ENCODE results near the gene KCNK10.

KCNK10 gene

GRCh38 chr14:88204221-88204620 lies 118.8 kb downstream of the KCNK10 start:
- no peak for DNase-seq (ENCODE audit: low read depth, low spot score)
- no peak for TF ChIP-seq CTCF (IDR thresholded peaks at IDR 0.05; ENCODE audit: insufficient read depth, low read length, missing control alignments)
- POLR2A ChIA-PET, result no interaction called here
- CTCF ChIA-PET, result no interaction called here
- no peak overlapping the region for H3K4me3 ChIP-seq (ENCODE audit: low read depth, low read length)

GRCh38 chr14:88203291-88203690 lies 119.8 kb downstream of the KCNK10 start:
- H3K4me3 ChIP-seq (ENCODE audit: low read depth, low read length), result no peak overlapping the region
- DNase-seq (ENCODE audit: low read depth, low spot score), result no peak
- TF ChIP-seq CTCF (IDR thresholded peaks at IDR 0.05; ENCODE audit: insufficient read depth, low read length, missing control alignments), result no peak
- CTCF ChIA-PET, result interaction anchor here (0.6 kb wide), 1 partner anchor 14 kb away, joined by 3 read pairs; no protein-coding TSS in a partner anchor
- POLR2A ChIA-PET, result no interaction called here

- H3K4me3 ChIP-seq (ENCODE audit: low read depth, low read length), result no peak overlapping the region
- TF ChIP-seq CTCF (IDR thresholded peaks at IDR 0.05; ENCODE audit: insufficient read depth, low read length, missing control alignments), result no peak
- POLR2A ChIA-PET, result no interaction called here
- CTCF ChIA-PET, result no interaction called here
- DNase-seq (ENCODE audit: low read depth, low spot score), result no peak
These were observed 120.8 kb downstream of the KCNK10 start for GRCh38 chr14:88202286-88202685.

- H3K4me3 ChIP-seq (ENCODE audit: low read depth, low read length), result no peak overlapping the region
- no peak for TF ChIP-seq CTCF (IDR thresholded peaks at IDR 0.05; ENCODE audit: insufficient read depth, low read length, missing control alignments)
- no peak for DNase-seq (ENCODE audit: low read depth, low spot score)
- CTCF ChIA-PET, result no interaction called here
- POLR2A ChIA-PET, result no interaction called here
These were observed 121.2 kb downstream of the KCNK10 start for GRCh38 chr14:88201851-88202250.

GRCh38 chr14:88199882-88200281 lies 123.2 kb downstream of the KCNK10 start:
- no peak overlapping the region for H3K4me3 ChIP-seq (ENCODE audit: low read depth, low read length)
- CTCF ChIA-PET, result interaction anchor here (3.7 kb wide), 1 partner anchor 10 kb away, joined by 19 read pairs; no protein-coding TSS in a partner anchor
- no peak for DNase-seq (ENCODE audit: low read depth, low spot score)
- no peak for TF ChIP-seq CTCF (IDR thresholded peaks at IDR 0.05; ENCODE audit: insufficient read depth, low read length, missing control alignments)
- POLR2A ChIA-PET, result no interaction called here

- no peak for TF ChIP-seq CTCF (IDR thresholded peaks at IDR 0.05; ENCODE audit: insufficient read depth, low read length, missing control alignments)
- POLR2A ChIA-PET, result no interaction called here
- no peak overlapping the region for H3K4me3 ChIP-seq (ENCODE audit: low read depth, low read length)
- DNase-seq (ENCODE audit: low read depth, low spot score), result no peak
- CTCF ChIA-PET, result interaction anchor here (3.7 kb wide), 1 partner anchor 9 kb away, joined by 19 read pairs; no protein-coding TSS in a partner anchor
These were observed 124.6 kb downstream of the KCNK10 start for GRCh38 chr14:88198446-88198845.
